Lower leg skin (tissue), 3 donors: Measurements from ENCODE around the gene FKBP4.

ENCODE experiments used
- POLR2A ChIP-seq, 2 donors: fragments of 450-650 bp; IDR thresholded peaks; one replicate each; pipeline ENCODE4 v1.6.1; 2016 to 2017; ENCODE audit warnings: antibody characterized with exemption in 2 of 2, mild to moderate bottlenecking in 1 of 2, moderate library complexity in 1 of 2
- TF ChIP-seq, protein P1 (sequence below), 3 donors: fragments of 450-650 bp; IDR thresholded peaks; one replicate each; pipeline ENCODE4 v1.5.1; 2016; ENCODE audit warnings: antibody characterized with exemption in 3 of 3, mild to moderate bottlenecking in 3 of 3, moderate library complexity in 2 of 3

DNA sequence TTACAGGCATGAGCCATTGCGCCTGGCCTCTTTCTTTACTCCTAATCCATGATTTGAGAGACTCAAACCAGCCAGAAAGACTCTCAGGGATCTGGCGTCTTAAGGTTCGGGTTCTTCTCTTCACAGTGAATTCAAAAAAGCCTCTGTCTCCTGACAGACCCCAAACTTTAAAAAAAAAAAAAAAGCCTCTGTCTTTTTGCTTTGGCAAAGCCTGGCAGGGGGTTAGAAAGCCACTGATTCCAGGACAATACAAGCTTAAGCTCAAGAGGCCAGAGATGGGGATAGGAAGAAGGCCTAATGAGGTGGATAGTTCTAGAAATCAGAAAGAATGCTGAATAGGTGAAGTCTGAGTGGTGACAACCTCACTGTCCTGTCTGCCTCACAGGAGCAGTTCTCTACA is 31.3 kb downstream of the FKBP4 start:
- TF ChIP-seq, protein P1, sequence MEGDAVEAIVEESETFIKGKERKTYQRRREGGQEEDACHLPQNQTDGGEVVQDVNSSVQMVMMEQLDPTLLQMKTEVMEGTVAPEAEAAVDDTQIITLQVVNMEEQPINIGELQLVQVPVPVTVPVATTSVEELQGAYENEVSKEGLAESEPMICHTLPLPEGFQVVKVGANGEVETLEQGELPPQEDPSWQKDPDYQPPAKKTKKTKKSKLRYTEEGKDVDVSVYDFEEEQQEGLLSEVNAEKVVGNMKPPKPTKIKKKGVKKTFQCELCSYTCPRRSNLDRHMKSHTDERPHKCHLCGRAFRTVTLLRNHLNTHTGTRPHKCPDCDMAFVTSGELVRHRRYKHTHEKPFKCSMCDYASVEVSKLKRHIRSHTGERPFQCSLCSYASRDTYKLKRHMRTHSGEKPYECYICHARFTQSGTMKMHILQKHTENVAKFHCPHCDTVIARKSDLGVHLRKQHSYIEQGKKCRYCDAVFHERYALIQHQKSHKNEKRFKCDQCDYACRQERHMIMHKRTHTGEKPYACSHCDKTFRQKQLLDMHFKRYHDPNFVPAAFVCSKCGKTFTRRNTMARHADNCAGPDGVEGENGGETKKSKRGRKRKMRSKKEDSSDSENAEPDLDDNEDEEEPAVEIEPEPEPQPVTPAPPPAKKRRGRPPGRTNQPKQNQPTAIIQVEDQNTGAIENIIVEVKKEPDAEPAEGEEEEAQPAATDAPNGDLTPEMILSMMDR (IDR thresholded peaks at IDR 0.05), result no peak
- TF ChIP-seq POLR2A (IDR thresholded peaks at IDR 0.05), result no peak
